ENCODE measurements around the gene C9orf50.
A peak's percentile ranks its signal among the peaks of the same experiment; 100 is the strongest.

The C9orf50 gene

GRCh38 chr9:129632460-129632859 is 11.6 kb upstream of the C9orf50 start:
- no peaks in the 10 kb centered on the region for H3K27me3 ChIP-seq (ENCODE audit: insufficient read depth, poor library complexity, severe bottlenecking)
- peaks cover 3% of the 10 kb centered on the region for H3K4me1 ChIP-seq (ENCODE audit: insufficient read depth, poor library complexity, severe bottlenecking)
- peaks cover 64% of the 10 kb centered on the region for H3K36me3 ChIP-seq (ENCODE audit: low read depth)
- DNase-seq (ENCODE audit: low spot score) (no peak), ATAC-seq (ENCODE audit: low read depth) (no peak)
- TF ChIP-seq, protein P1, sequence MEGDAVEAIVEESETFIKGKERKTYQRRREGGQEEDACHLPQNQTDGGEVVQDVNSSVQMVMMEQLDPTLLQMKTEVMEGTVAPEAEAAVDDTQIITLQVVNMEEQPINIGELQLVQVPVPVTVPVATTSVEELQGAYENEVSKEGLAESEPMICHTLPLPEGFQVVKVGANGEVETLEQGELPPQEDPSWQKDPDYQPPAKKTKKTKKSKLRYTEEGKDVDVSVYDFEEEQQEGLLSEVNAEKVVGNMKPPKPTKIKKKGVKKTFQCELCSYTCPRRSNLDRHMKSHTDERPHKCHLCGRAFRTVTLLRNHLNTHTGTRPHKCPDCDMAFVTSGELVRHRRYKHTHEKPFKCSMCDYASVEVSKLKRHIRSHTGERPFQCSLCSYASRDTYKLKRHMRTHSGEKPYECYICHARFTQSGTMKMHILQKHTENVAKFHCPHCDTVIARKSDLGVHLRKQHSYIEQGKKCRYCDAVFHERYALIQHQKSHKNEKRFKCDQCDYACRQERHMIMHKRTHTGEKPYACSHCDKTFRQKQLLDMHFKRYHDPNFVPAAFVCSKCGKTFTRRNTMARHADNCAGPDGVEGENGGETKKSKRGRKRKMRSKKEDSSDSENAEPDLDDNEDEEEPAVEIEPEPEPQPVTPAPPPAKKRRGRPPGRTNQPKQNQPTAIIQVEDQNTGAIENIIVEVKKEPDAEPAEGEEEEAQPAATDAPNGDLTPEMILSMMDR (IDR thresholded peaks at IDR 0.05; ENCODE audit: poor library complexity, severe bottlenecking), result no peak
- H3K27ac ChIP-seq (ENCODE audit: poor library complexity, severe bottlenecking), result no peak overlapping the region
- H3K9me3 ChIP-seq (ENCODE audit: severe bottlenecking), result no peaks in the 10 kb centered on the region
- H3K4me3 ChIP-seq (ENCODE audit: severe bottlenecking), result no peak overlapping the region

- no peak overlapping the region for H3K27ac ChIP-seq (ENCODE audit: poor library complexity, severe bottlenecking)
- peaks cover 58% of the 10 kb centered on the region for H3K36me3 ChIP-seq (ENCODE audit: low read depth)
- no peak for ATAC-seq (ENCODE audit: low read depth)
- TF ChIP-seq, protein P1 (IDR thresholded peaks at IDR 0.05; ENCODE audit: poor library complexity, severe bottlenecking), result no peak
- peaks cover 6% of the 10 kb centered on the region for H3K4me1 ChIP-seq (ENCODE audit: insufficient read depth, poor library complexity, severe bottlenecking)
- no peaks in the 10 kb centered on the region for H3K27me3 ChIP-seq (ENCODE audit: insufficient read depth, poor library complexity, severe bottlenecking)
- H3K4me3 ChIP-seq (ENCODE audit: severe bottlenecking), result no peak overlapping the region
- H3K9me3 ChIP-seq (ENCODE audit: severe bottlenecking), result no peaks in the 10 kb centered on the region
- no peak for DNase-seq (ENCODE audit: low spot score)
Measured at GRCh38 chr9:129631674-129632129, 10.8 kb upstream of the C9orf50 start.

DNA sequence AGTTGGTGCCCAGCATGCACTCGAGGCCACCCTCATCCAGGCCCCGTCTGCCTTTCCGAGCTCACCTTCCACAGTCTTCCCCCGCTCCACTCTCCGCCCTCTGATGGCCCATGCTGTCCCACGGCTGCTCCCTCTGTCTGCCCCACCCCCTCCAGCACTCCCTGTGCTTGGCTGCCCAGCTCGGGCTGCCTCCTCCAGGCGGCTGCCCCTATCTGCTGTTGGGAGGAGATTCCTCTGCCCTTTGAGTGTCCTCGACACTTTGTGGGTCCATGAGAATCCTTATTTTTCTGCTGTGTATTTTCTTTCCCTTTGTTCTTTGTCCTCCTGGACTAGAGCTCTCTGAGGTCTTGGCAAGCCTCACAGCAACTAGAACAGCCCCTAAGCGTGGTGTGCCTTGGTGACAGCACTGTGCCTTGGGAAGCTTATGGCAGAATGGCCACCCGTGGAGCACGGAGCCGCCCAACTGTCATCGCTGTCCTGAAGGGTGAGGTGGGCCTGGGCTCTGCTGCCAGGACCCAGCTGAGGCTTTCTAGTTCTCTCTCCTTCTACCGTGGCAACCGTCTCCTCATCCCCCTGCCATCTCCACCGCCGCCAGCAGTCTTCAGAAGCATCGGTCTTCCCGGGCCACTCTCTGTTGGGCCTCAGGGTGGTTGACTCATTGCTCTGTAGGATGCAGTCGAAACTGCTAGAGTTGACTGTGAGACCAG is 10.2 kb upstream of the C9orf50 start:
- DNase-seq (ENCODE audit: low spot score) (peak; percentile 51), ATAC-seq (ENCODE audit: low read depth) (0 out of 3 replicates have a peak, but pooled peaks have one; percentile 16)
- no peaks in the 10 kb centered on the region for H3K9me3 ChIP-seq (ENCODE audit: severe bottlenecking)
- H3K27me3 ChIP-seq (ENCODE audit: insufficient read depth, poor library complexity, severe bottlenecking), result no peaks in the 10 kb centered on the region
- H3K36me3 ChIP-seq (ENCODE audit: low read depth), result peaks cover 57% of the 10 kb centered on the region
- peaks cover 6% of the 10 kb centered on the region for H3K4me1 ChIP-seq (ENCODE audit: insufficient read depth, poor library complexity, severe bottlenecking)
- H3K27ac ChIP-seq (ENCODE audit: poor library complexity, severe bottlenecking), result no peak overlapping the region
- no peak overlapping the region for H3K4me3 ChIP-seq (ENCODE audit: severe bottlenecking)
- TF ChIP-seq, protein P1 (IDR thresholded peaks at IDR 0.05; ENCODE audit: poor library complexity, severe bottlenecking), result no peak

GRCh38 chr9:129629251-129629820 is 8.4 kb upstream of the C9orf50 start:
- no peaks in the 10 kb centered on the region for H3K27me3 ChIP-seq (ENCODE audit: insufficient read depth, poor library complexity, severe bottlenecking)
- no peak overlapping the region for H3K4me3 ChIP-seq (ENCODE audit: severe bottlenecking)
- no peak overlapping the region for H3K27ac ChIP-seq (ENCODE audit: poor library complexity, severe bottlenecking)
- no peaks in the 10 kb centered on the region for H3K9me3 ChIP-seq (ENCODE audit: severe bottlenecking)
- TF ChIP-seq, protein P1 (IDR thresholded peaks at IDR 0.05; ENCODE audit: poor library complexity, severe bottlenecking), result no peak
- DNase-seq (ENCODE audit: low spot score) (no peak), ATAC-seq (ENCODE audit: low read depth) (no peak)
- H3K4me1 ChIP-seq (ENCODE audit: insufficient read depth, poor library complexity, severe bottlenecking), result peaks cover 18% of the 10 kb centered on the region
- peaks cover 41% of the 10 kb centered on the region for H3K36me3 ChIP-seq (ENCODE audit: low read depth)

DNA sequence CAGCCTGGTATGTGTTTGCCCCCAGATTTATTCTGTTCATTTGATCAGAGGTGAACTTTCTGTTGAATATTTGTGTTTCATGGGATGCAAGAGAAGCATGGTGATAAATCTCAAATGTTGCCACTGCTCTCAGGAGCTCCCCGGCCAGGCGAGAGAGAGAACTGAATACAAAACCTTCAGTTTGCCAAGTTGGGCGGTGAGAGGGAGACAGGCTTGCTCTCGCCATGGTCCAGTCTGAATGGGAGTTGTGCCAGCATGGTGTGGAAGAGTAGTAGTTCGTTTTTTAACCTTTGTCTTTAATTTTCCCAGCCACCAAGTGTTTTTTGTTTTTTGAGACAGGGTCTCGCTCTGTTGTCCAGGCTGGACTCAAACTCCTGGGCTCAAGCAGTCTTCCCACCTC is 7.8 kb upstream of the C9orf50 start:
- peaks cover 37% of the 10 kb centered on the region for H3K36me3 ChIP-seq (ENCODE audit: low read depth)
- peaks cover 18% of the 10 kb centered on the region for H3K4me1 ChIP-seq (ENCODE audit: insufficient read depth, poor library complexity, severe bottlenecking)
- no peaks in the 10 kb centered on the region for H3K9me3 ChIP-seq (ENCODE audit: severe bottlenecking)
- H3K27ac ChIP-seq (ENCODE audit: poor library complexity, severe bottlenecking), result no peak overlapping the region
- H3K4me3 ChIP-seq (ENCODE audit: severe bottlenecking), result no peak overlapping the region
- H3K27me3 ChIP-seq (ENCODE audit: insufficient read depth, poor library complexity, severe bottlenecking), result no peaks in the 10 kb centered on the region
- DNase-seq (ENCODE audit: low spot score), result no peak
- TF ChIP-seq, protein P1 (IDR thresholded peaks at IDR 0.05; ENCODE audit: poor library complexity, severe bottlenecking), result no peak
- ATAC-seq (ENCODE audit: low read depth), result no peak

All from RWPE2 (cell line).